ENCODE measurements around the gene INPP5E.

Gene INPP5E

DNA sequence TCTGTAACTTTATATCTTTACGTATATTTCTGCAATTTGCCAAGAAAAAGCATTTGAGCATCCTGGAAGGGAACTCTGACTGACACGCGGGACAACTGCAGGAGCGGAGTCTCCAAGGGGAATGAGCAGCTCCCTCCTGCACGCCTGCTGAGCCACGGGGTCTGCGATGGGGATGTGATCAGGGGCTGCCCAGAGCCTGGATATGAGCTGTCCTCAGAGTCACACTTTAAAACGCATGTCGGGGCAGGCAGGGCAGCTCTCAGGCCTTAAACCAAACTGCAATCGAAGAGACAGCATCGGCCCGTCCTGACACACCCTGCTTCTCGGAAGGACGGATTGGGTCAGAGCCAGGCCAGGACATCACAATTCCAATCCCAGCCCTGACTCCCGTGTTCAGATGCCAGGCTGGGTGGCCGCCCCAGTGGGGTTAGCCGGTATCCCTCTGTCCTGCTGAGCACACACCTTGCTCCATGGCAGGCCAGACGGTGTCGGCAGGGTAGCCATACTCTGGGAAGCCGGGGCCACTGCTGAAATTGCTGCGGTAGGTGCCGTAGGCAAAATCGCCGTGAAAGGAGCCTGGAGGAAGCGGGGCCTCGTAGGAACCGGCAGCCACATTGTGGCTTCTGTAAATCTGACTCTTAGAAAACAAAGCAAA lies 26.0 kb upstream of the INPP5E start:
- H3K27ac Mint-ChIP-seq = no peak overlapping the region
- H3K4me1 Mint-ChIP-seq (ENCODE audit: low read depth) = no peaks in the 10 kb centered on the region
- intact Hi-C loops (cut with micrococcal nuclease) = no loop called here

GRCh38 chr9:136464241-136464640 lies 24.6 kb upstream of the INPP5E start:
- Mint-ChIP-seq H3K9me3 (no peaks in the 10 kb centered on the region), H3K36me3 (ENCODE audit: low read depth) (peaks cover 98% of the 10 kb centered on the region), H3K4me3 (no peak overlapping the region), H3K27me3 (no peaks in the 10 kb centered on the region), H3K4me1 (ENCODE audit: low read depth) (no peaks in the 10 kb centered on the region), H3K27ac (no peak overlapping the region)
- intact Hi-C loops (cut with micrococcal nuclease) = no loop called here

More for the DNA sequence above, 26.0 kb upstream of the INPP5E start:
- no peak overlapping the region for H3K4me3 Mint-ChIP-seq
- H3K9me3 Mint-ChIP-seq = no peaks in the 10 kb centered on the region
- H3K36me3 Mint-ChIP-seq (ENCODE audit: low read depth) = peaks cover 99% of the 10 kb centered on the region
- H3K27me3 Mint-ChIP-seq = no peaks in the 10 kb centered on the region

DNA sequence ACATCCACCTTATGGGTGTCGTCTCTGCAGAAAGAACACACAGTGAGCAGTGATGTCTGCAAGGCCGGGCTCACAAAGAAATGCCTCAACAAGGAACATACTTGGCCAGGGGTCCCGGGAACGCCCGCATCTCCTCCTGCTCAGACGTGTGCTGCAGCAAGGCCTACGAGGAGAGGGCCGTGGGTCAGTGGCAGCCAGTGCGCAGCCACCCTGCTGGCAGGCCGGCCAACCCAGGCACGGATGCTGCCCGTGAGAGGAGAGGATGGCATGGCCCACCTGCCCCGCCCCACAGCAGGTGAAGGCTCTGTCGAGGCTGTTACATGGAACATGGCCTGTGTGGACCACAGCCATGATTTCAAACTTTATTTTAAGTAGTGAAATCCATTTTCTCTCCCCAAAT lies 23.9 kb upstream of the INPP5E start:
- H3K4me1 Mint-ChIP-seq (ENCODE audit: low read depth) = no peaks in the 10 kb centered on the region
- H3K27me3 Mint-ChIP-seq = no peaks in the 10 kb centered on the region
- no peaks in the 10 kb centered on the region for H3K9me3 Mint-ChIP-seq
- no peak overlapping the region for H3K27ac Mint-ChIP-seq
- no peak overlapping the region for H3K4me3 Mint-ChIP-seq
- intact Hi-C loops (cut with micrococcal nuclease) = no loop called here
- H3K36me3 Mint-ChIP-seq (ENCODE audit: low read depth) = peaks cover 98% of the 10 kb centered on the region

GRCh38 chr9:136462664-136463063 lies 23.0 kb upstream of the INPP5E start:
- H3K4me1 Mint-ChIP-seq (ENCODE audit: low read depth) = no peaks in the 10 kb centered on the region
- no peaks in the 10 kb centered on the region for H3K9me3 Mint-ChIP-seq
- no peak overlapping the region for H3K4me3 Mint-ChIP-seq
- H3K27ac Mint-ChIP-seq = no peak overlapping the region
- H3K27me3 Mint-ChIP-seq = no peaks in the 10 kb centered on the region
- intact Hi-C loops (cut with micrococcal nuclease) = no loop called here
- peaks cover 99% of the 10 kb centered on the region for H3K36me3 Mint-ChIP-seq (ENCODE audit: low read depth)

GRCh38 chr9:136460772-136461325 lies 21.2 kb upstream of the INPP5E start:
- Mint-ChIP-seq H3K27ac (no peak overlapping the region), H3K27me3 (no peaks in the 10 kb centered on the region), H3K9me3 (no peaks in the 10 kb centered on the region), H3K4me3 (no peak overlapping the region), H3K36me3 (ENCODE audit: low read depth) (peaks cover 99% of the 10 kb centered on the region), H3K4me1 (ENCODE audit: low read depth) (no peaks in the 10 kb centered on the region)
- intact Hi-C loops (cut with micrococcal nuclease) = no loop called here

GRCh38 chr9:136459425-136459824 lies 19.8 kb upstream of the INPP5E start:
- H3K4me1 Mint-ChIP-seq (ENCODE audit: low read depth) = no peaks in the 10 kb centered on the region
- peaks cover 99% of the 10 kb centered on the region for H3K36me3 Mint-ChIP-seq (ENCODE audit: low read depth)

GRCh38 chr9:136457326-136457725 lies 17.7 kb upstream of the INPP5E start:
- Mint-ChIP-seq H3K27ac (no peak overlapping the region), H3K4me1 (ENCODE audit: low read depth) (no peaks in the 10 kb centered on the region), H3K4me3 (no peak overlapping the region), H3K36me3 (ENCODE audit: low read depth) (peaks cover 99% of the 10 kb centered on the region), H3K9me3 (no peaks in the 10 kb centered on the region), H3K27me3 (no peaks in the 10 kb centered on the region)
- intact Hi-C loops (cut with micrococcal nuclease) = no loop called here

More at GRCh38 chr9:136459425-136459824, 19.8 kb upstream of the INPP5E start:
- intact Hi-C loops (cut with micrococcal nuclease) = no loop called here
- H3K27me3 Mint-ChIP-seq = no peaks in the 10 kb centered on the region
- no peaks in the 10 kb centered on the region for H3K9me3 Mint-ChIP-seq
- no peak overlapping the region for H3K27ac Mint-ChIP-seq
- H3K4me3 Mint-ChIP-seq = no peak overlapping the region

DNA sequence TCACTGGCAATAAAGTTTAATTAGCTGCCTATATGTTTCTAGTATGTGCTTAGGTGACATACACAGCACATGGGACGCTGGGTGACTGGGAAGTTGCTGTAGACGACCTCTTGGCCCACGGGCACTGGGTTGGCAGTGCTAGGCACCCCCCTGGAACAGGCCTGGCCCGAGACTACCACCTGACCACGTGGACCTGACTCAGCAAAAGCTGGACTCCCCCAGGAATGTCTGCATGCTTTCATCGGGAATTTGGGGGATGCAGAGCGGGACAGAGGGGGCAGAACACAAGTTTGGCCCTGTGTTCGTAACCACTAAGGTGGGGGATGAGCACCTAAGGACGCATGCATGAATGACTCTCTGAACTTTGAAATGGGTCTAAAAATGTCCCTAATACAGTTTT lies 16.6 kb upstream of the INPP5E start:
- Mint-ChIP-seq H3K4me3 (no peak overlapping the region), H3K4me1 (ENCODE audit: low read depth) (no peaks in the 10 kb centered on the region), H3K9me3 (no peaks in the 10 kb centered on the region), H3K27ac (no peak overlapping the region), H3K36me3 (ENCODE audit: low read depth) (peaks cover 99% of the 10 kb centered on the region), H3K27me3 (no peaks in the 10 kb centered on the region)
- intact Hi-C loops (cut with micrococcal nuclease) = no loop called here

- H3K4me3 Mint-ChIP-seq = no peak overlapping the region
Observed at GRCh38 chr9:136455043-136456002, 15.7 kb upstream of the INPP5E start.

DNA sequence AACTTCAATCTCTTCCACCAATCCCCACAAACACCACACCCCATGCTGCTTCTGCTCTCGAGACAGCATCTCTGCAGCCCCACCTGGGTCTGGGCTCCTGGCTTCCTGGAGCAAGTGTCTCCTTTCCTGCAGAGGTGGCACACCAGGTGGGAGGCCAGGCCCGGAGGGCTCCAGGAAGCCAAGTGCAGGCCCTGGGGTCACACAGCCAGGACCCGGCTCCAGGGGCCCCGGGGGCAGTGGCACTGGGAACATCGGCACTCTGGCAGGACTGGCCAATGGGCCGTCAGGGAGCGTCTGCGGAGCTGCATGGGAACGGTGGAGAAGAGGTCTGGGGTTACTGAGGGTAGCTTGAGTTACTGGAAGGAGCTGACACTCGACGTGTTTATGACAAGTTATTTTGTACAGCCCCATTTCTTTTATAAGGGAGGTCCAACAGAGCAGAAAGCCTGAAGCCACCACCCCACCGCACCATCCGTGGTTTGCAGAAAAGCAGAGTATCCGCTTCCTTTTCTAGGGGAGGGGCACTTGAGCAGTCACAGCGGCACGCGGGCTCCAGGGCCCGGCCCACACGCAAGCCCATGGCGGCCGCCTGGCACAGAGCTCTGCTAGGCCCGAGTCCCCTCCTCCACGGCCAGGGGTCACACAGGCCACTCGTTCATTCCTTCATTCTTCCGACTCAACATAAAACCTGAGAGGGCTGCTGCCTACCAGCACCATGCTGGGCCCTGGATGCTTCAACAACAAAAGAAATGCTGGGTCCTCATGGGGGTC lies 14.6 kb upstream of the INPP5E start:
- intact Hi-C loops (cut with micrococcal nuclease) = no loop called here
- no peaks in the 10 kb centered on the region for H3K9me3 Mint-ChIP-seq
- no peaks in the 10 kb centered on the region for H3K4me1 Mint-ChIP-seq (ENCODE audit: low read depth)
- no peaks in the 10 kb centered on the region for H3K27me3 Mint-ChIP-seq
- H3K4me3 Mint-ChIP-seq = no peak overlapping the region
- H3K36me3 Mint-ChIP-seq (ENCODE audit: low read depth) = peaks cover 100% of the 10 kb centered on the region
- H3K27ac Mint-ChIP-seq = peak overlapping the region; percentile 17

More at GRCh38 chr9:136455043-136456002, 15.7 kb upstream of the INPP5E start:
- Mint-ChIP-seq H3K4me1 (ENCODE audit: low read depth) (no peaks in the 10 kb centered on the region), H3K27ac (peak overlapping the region; percentile 17), H3K27me3 (no peaks in the 10 kb centered on the region), H3K36me3 (ENCODE audit: low read depth) (peaks cover 99% of the 10 kb centered on the region), H3K9me3 (no peaks in the 10 kb centered on the region)
- intact Hi-C loops (cut with micrococcal nuclease) = no loop called here

DNA sequence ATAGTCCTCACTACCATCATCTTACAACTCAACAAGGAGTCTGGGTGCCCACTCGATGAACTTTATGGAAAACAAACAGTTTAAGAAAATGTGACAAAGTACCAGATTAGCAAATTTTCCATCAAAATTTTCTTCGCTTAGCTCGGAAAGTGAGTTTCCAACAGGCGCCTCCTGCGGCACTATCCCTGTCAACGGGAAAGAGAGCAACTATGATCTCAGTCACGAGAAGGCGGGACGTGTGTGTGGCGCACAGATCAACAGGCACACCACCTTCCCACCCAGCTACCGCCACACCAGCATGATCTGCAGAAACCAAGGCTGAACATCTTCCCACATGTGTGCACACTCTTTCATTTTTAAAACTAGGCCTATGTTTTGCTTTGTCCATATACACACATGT lies 13.7 kb upstream of the INPP5E start:
- H3K4me1 Mint-ChIP-seq (ENCODE audit: low read depth) = no peaks in the 10 kb centered on the region
- H3K27ac Mint-ChIP-seq = no peak overlapping the region
- H3K9me3 Mint-ChIP-seq = no peaks in the 10 kb centered on the region
- intact Hi-C loops (cut with micrococcal nuclease) = no loop called here
- H3K27me3 Mint-ChIP-seq = no peaks in the 10 kb centered on the region
- H3K36me3 Mint-ChIP-seq (ENCODE audit: low read depth) = peaks cover 100% of the 10 kb centered on the region
- H3K4me3 Mint-ChIP-seq = no peak overlapping the region

DNA sequence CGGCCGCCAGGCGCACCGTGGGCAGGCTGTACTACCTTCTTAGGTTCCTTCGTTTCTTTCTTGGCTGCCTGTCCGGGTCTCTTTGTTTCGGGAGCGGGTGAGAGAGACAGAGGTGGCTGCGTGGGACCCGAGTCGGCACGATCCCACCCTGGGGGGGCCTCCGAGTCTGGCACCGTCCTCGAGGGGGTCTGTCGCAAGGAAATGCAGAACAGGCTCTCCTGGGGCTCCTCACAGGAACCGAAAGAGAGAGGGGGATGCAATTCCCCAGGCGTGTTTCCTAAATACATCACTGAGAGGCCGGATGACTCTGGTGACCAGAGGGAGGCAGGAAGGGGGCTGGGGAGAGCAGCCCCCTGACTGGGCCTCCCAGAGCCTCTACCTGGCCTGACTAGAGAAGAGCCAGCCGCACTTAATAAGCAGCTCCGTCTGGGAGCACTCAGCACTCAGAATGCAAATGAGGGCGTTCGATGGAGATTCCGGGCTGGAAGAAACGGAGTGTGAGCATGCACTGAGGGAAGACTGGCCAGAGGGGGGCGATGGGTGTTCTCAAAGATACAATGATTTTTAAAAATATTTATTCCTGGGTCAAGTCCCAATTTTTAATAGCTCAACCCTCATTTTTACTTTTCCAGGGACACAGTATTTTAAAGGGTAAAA lies 11.7 kb upstream of the INPP5E start:
- Mint-ChIP-seq H3K9me3 (no peaks in the 10 kb centered on the region), H3K4me3 (no peak overlapping the region), H3K36me3 (ENCODE audit: low read depth) (peaks cover 100% of the 10 kb centered on the region), H3K27ac (no peak overlapping the region), H3K27me3 (no peaks in the 10 kb centered on the region), H3K4me1 (ENCODE audit: low read depth) (no peaks in the 10 kb centered on the region)
- intact Hi-C loops (cut with micrococcal nuclease) = no loop called here

- Mint-ChIP-seq H3K27me3 (no peaks in the 10 kb centered on the region), H3K4me1 (ENCODE audit: low read depth) (no peaks in the 10 kb centered on the region), H3K27ac (no peak overlapping the region), H3K4me3 (no peak overlapping the region), H3K9me3 (no peaks in the 10 kb centered on the region), H3K36me3 (ENCODE audit: low read depth) (peaks cover 100% of the 10 kb centered on the region)
- intact Hi-C loops (cut with micrococcal nuclease) = no loop called here
Observed at GRCh38 chr9:136448655-136449054, 9.0 kb upstream of the INPP5E start.
